DND-41 (cell line): Measurements from ENCODE around the gene SLC25A51.

Source experiments
- CTCF ChIP-seq: IDR thresholded peaks from 2 replicates; pipeline ENCODE4 v1.5.1; 2012; ENCODE audit warnings: borderline replicate concordance, low read length, moderate library complexity, mild to moderate bottlenecking; ENCODE audit not compliant: poor library complexity, severe bottlenecking; ENCODE audit errors: extremely low read depth
- EZH2 ChIP-seq: IDR thresholded peaks from 3 replicates; pipeline ENCODE4 v1.6.1; 2012; ENCODE audit warnings: borderline replicate concordance, low read depth, mild to moderate bottlenecking, moderate library complexity, low read length, inconsistent platforms; ENCODE audit not compliant: severe bottlenecking

GRCh38 chr9:37911271-37911681 is 7.3 kb upstream of the SLC25A51 start:
- TF ChIP-seq CTCF: no peak
- TF ChIP-seq EZH2: no peak
